GM21825 (cell line): ENCODE data around the gene SLPI.

Experiments
- ATAC-seq: cut with Tn5 transposase; IDR thresholded peaks from one replicate; pipeline ENCODE4 v1.9.1; 2021; ENCODE audit warnings: mild to moderate bottlenecking, moderate library complexity; ENCODE audit not compliant: unreplicated experiment

SLPI gene

GRCh38 chr20:45221076-45221475 lies 33.3 kb downstream of the SLPI start, which contains the start of gene SEMG2:
TSS of gene SEMG2 (plus strand) at chr20:45221373. CDS start at chr20:45221390, 17 bp downstream.
- ATAC-seq: no peak

GRCh38 chr20:45218636-45219035 lies 35.7 kb downstream of the SLPI start:
- ATAC-seq: no peak

- ATAC-seq: no peak
These were observed 36.2 kb downstream of the SLPI start for GRCh38 chr20:45218124-45218523.

GRCh38 chr20:45212836-45213235 lies 41.5 kb downstream of the SLPI start:
- ATAC-seq: no peak

- no peak for ATAC-seq
These were observed 42.5 kb downstream of the SLPI start for GRCh38 chr20:45211569-45212474.

GRCh38 chr20:45209924-45210323 lies 44.4 kb downstream of the SLPI start:
- ATAC-seq: no peak

- ATAC-seq: no peak
These were observed 47.6 kb downstream of the SLPI start, which contains the start of gene SEMG1 for GRCh38 chr20:45206725-45207124. TSS of gene SEMG1 (plus strand) at chr20:45207033. CDS start at chr20:45207054, 21 bp downstream.
